Measurements from ENCODE around the gene CCDC24. TPM values are rescaled to one million over a fixed set of nuclear protein-coding genes. Genes with fewer than 3 reads are reported as not detected.

The CCDC24 gene
- total and polyA plus RNA-seq, 2 of the 4 experiments (the other 2 are of a cell fraction), result 1.4 to 4.6 TPM

DNA sequence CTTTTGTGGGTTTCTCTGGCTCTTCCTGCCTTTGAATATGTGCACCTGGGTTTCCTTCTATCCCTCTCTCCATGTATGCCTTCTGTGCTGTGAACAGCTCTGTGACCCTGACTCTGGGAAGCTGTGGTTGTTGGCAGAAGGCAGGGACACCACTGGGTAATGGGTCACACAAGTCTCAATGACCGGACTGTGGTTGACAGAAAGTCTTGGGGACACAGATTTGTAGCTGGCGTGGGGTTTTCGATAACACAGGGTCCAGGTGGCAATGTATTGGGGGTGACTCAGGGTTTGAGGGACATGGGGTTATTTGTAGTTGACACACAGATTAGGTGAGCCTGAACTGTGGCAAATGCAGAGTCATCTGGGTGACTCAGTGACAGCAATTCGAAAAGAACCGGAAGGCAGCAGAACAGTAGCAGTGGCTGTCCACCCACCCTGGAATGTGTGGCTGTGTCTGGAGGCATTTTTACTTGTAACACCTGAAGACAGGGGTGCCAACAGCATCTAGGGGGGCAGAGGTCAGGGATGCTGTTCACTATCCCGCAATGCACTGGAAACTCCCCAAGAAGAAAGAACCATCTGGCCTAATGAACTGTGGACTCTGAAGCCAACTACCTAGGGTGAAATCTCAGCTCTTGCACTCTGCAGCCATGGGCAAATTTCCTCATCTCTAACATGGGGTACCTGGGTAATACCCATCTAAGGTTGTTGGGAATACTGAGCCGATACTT, 52.8 kb downstream of the CCDC24 start:
- H3K36me3 ChIP-seq (ENCODE audit: control insufficient read depth, insufficient read depth, low read length), result no peaks in the 10 kb centered on the region
- no peak for ATAC-seq (ENCODE audit: low read depth)
- H3K4me3 ChIP-seq (ENCODE audit: insufficient read depth, low read depth, low read length), result no peak overlapping the region
- no peak overlapping the region for H4K5ac ChIP-seq (ENCODE audit: low read depth, low read length)
- no peak overlapping the region for H2BK15ac ChIP-seq (ENCODE audit: low read depth, low read length)
- intact Hi-C loops (cut with micrococcal nuclease) (no loop called here), dilution Hi-C loops (cut with HindIII; ENCODE audit: low sequenced_read_pairs, unreplicated experiment) (no loop called here), in situ Hi-C loops (cut with MboI; ENCODE audit: low sequenced_read_pairs) (no loop called here)
- peaks cover 13% of the 10 kb centered on the region for H3K4me1 ChIP-seq (ENCODE audit: control insufficient read depth, insufficient read depth, low read length)
- no peak overlapping the region; the same call in 1 of the 2 replicates for H4K91ac ChIP-seq (ENCODE audit: insufficient read depth, low read depth, low read length)
- H3K27me3 ChIP-seq (ENCODE audit: control insufficient read depth, insufficient read depth, low read length), result no peaks in the 10 kb centered on the region
- BruUV-seq (replicated peaks), result no TSS peak
- TF ChIP-seq SMC3 (IDR thresholded peaks at IDR 0.05; ENCODE audit: low read depth, low read length), result no peak
- peak; percentile 44; the same call in 1 of the 2 replicates for TF ChIP-seq NFE2L2 (IDR thresholded peaks at IDR 0.05; ENCODE audit: low read depth, low read length)
- TF ChIP-seq RAD21 (IDR thresholded peaks at IDR 0.05; ENCODE audit: low read length), result no peak
- TF ChIP-seq FOS (IDR thresholded peaks at IDR 0.05; ENCODE audit: low read depth, low read length), result 0 out of 2 replicates have a peak, but pooled peaks have one; percentile 6
- no peak for TF ChIP-seq CEBPB (IDR thresholded peaks at IDR 0.05; ENCODE audit: low read depth, low read length)
- ChIA-PET POLR2A (ENCODE audit: unreplicated experiment) (no interaction called here), CTCF (interaction anchor here (3.8 kb wide), 1 partner anchor 39 kb away, joined by 14 read pairs; no protein-coding TSS in a partner anchor)
- no peak overlapping the region for H3K56ac ChIP-seq (ENCODE audit: extremely low read depth, insufficient read depth, low read length)
- H2AFZ ChIP-seq (replicated peaks; ENCODE audit: low read length, poor library complexity), result no peak overlapping the region
- H3K9me3 ChIP-seq (ENCODE audit: control insufficient read depth, insufficient read depth, low read length), result no peaks in the 10 kb centered on the region
- 78% methylated on average over 4 of the region's 7 CpGs; no CpG with 5 or more reads in 1 of the 2 experiments for WGBS, 2 experiments (ENCODE audit: extremely low coverage in 2 of 2, insufficient read length in 1 of 2)
- H4K8ac ChIP-seq (ENCODE audit: low read depth in 2 of 2, low read length in 2 of 2), result no peak overlapping the region
- H2AK9ac ChIP-seq (replicated peaks; ENCODE audit: low read depth, low read length, poor library complexity), result no peak overlapping the region
- H2AK5ac ChIP-seq (ENCODE audit: low read depth, low read length), result peak overlapping the region; percentile 22; the same call in 1 of the 2 replicates
- no peak overlapping the region for H3K4me2 ChIP-seq (ENCODE audit: low read depth, low read length)
- no peak overlapping the region for H3K27ac ChIP-seq (ENCODE audit: insufficient read depth, low read length)
- no peak overlapping the region for H3K4ac ChIP-seq (ENCODE audit: low read depth, low read length)
- H3K14ac ChIP-seq (replicated peaks; ENCODE audit: low read depth, low read length), result no peak overlapping the region
- no peak overlapping the region for H3K9ac ChIP-seq (ENCODE audit: low read depth, low read length)
- peaks cover 20% of the 10 kb centered on the region for H3K9me1 ChIP-seq (ENCODE audit: insufficient read depth, low read length)
- H2BK5ac ChIP-seq (ENCODE audit: low read depth, low read length, poor library complexity, severe bottlenecking), result no peak overlapping the region
- H3K23ac ChIP-seq (ENCODE audit: low read depth, low read length), result no peak overlapping the region
- no peaks in the 10 kb centered on the region for H3K79me1 ChIP-seq (ENCODE audit: low read depth in 1 of 2, low read length in 2 of 2)
- no peak overlapping the region for H2BK20ac ChIP-seq (ENCODE audit: low read depth, low read length)
- peaks cover 3% of the 10 kb centered on the region; the same call in 1 of the 2 replicates for H4K20me1 ChIP-seq (ENCODE audit: insufficient read depth, low read length)
- no peak overlapping the region for H3K18ac ChIP-seq (ENCODE audit: low read depth, low read length)
- no peak for DNase-seq
- H2BK120ac ChIP-seq (ENCODE audit: low read depth, low read length), result peak overlapping the region; percentile 46
